Osteoblast (primary cell): Measurements from ENCODE around the gene FADS2. TPM values are rescaled to one million over a fixed set of nuclear protein-coding genes. Genes with fewer than 3 reads are reported as not detected.

Experiments used
- DNase-seq: peaks from one replicate; pipeline ENCODE4 v3.0.0; 2011; ENCODE audit warnings: low spot score, mixed read lengths; ENCODE audit not compliant: insufficient read length; ENCODE audit errors: missing footprints
- H2AFZ ChIP-seq: 2 replicates; pipeline ENCODE4 v1.6.0; 2011; ENCODE audit warnings: mild to moderate bottlenecking, low read length
- H3K27ac ChIP-seq: 2 replicates; pipeline ENCODE4 v1.5.1; 2011; ENCODE audit warnings: mild to moderate bottlenecking, low read depth, low read length, moderate library complexity
- H3K27me3 ChIP-seq: 2 replicates; pipeline ENCODE4 v1.6.0; 2012; ENCODE audit warnings: mild to moderate bottlenecking, control low read depth, inconsistent platforms, low read length, moderate library complexity; ENCODE audit not compliant: insufficient read depth
- H3K36me3 ChIP-seq: 2 replicates; pipeline ENCODE4 v1.5.1; 2011; ENCODE audit warnings: mild to moderate bottlenecking, low read length, control low read depth, moderate library complexity; ENCODE audit not compliant: insufficient read depth
- H3K4me1 ChIP-seq: 2 replicates; pipeline ENCODE4 v1.5.1; 2011; ENCODE audit warnings: mild to moderate bottlenecking, low read length, control low read depth, moderate library complexity; ENCODE audit not compliant: insufficient read depth
- H3K4me2 ChIP-seq: 2 replicates; pipeline ENCODE4 v1.6.0; 2011; ENCODE audit warnings: mild to moderate bottlenecking, low read length; ENCODE audit not compliant: insufficient read depth
- H3K4me3 ChIP-seq: fragments of 200-600 bp; sonication (generic); 3 replicates; pipeline ENCODE4 v1.5.1; 2012; ENCODE audit warnings: mild to moderate bottlenecking, low read length, inconsistent platforms; ENCODE audit not compliant: insufficient read depth
- H3K79me2 ChIP-seq: 2 replicates; pipeline ENCODE4 v1.6.0; 2012; ENCODE audit warnings: mild to moderate bottlenecking, low read length, control low read depth, inconsistent platforms; ENCODE audit not compliant: insufficient read depth
- H3K9me3 ChIP-seq: 2 replicates; pipeline ENCODE4 v1.5.1; 2011; ENCODE audit warnings: low read depth, low read length, control low read depth
- H4K20me1 ChIP-seq: 2 replicates; pipeline ENCODE4 v1.6.0; 2012; ENCODE audit warnings: mild to moderate bottlenecking, low read length, control low read depth; ENCODE audit not compliant: insufficient read depth
- CTCF ChIP-seq: IDR thresholded peaks from 2 replicates; pipeline ENCODE4 v1.5.1; 2011; ENCODE audit warnings: mild to moderate bottlenecking, low read depth, low read length, moderate library complexity; ENCODE audit errors: extremely low read depth
- total RNA-seq: library from RNA; depleted of rRNA; stranded (reverse); fragments of >200 nt; gene quantifications from 2 replicates; pipeline ENCODE4 v1.2.3, GENCODE V29; 2012

FADS2 gene
- total RNA-seq, 1 donor, result 275 TPM

GRCh38 chr11:61800331-61801281 is 27.5 kb upstream of the FADS2 start:
- Histone ChIP-seq H3K4me3 (no peak overlapping the region), H3K36me3 (peaks cover 34% of the 10 kb centered on the region), H3K79me2 (peaks cover 49% of the 10 kb centered on the region), H3K4me1 (peaks cover 11% of the 10 kb centered on the region), H3K27ac (no peak overlapping the region), H3K9me3 (no peaks in the 10 kb centered on the region), H4K20me1 (no peaks in the 10 kb centered on the region), H3K4me2 (no peak overlapping the region), H2AFZ (no peak overlapping the region), H3K27me3 (no peaks in the 10 kb centered on the region)
- peak; percentile 73 for DNase-seq
- no peak for TF ChIP-seq CTCF

- H3K27me3 ChIP-seq, result no peaks in the 10 kb centered on the region
- peaks cover 36% of the 10 kb centered on the region for H3K36me3 ChIP-seq
- TF ChIP-seq CTCF, result no peak
- H3K9me3 ChIP-seq, result no peaks in the 10 kb centered on the region
- H3K79me2 ChIP-seq, result peaks cover 34% of the 10 kb centered on the region
- no peak overlapping the region for H3K4me2 ChIP-seq
- H2AFZ ChIP-seq, result no peak overlapping the region
- no peak overlapping the region for H3K27ac ChIP-seq
- no peaks in the 10 kb centered on the region for H4K20me1 ChIP-seq
- DNase-seq, result no peak
- peaks cover 11% of the 10 kb centered on the region for H3K4me1 ChIP-seq
- no peak overlapping the region for H3K4me3 ChIP-seq
Observed at GRCh38 chr11:61802605-61803004, 25.5 kb upstream of the FADS2 start.

- TF ChIP-seq CTCF, result no peak
- Histone ChIP-seq H3K4me2 (no peak overlapping the region), H3K27me3 (no peaks in the 10 kb centered on the region), H3K4me3 (no peak overlapping the region), H3K27ac (no peak overlapping the region), H2AFZ (no peak overlapping the region), H3K4me1 (peaks cover 11% of the 10 kb centered on the region), H4K20me1 (no peaks in the 10 kb centered on the region), H3K9me3 (no peaks in the 10 kb centered on the region), H3K79me2 (peaks cover 25% of the 10 kb centered on the region), H3K36me3 (peaks cover 46% of the 10 kb centered on the region)
- DNase-seq, result peak; percentile 76
Observed at GRCh38 chr11:61803889-61804647, 24.0 kb upstream of the FADS2 start.

GRCh38 chr11:61805146-61805545 is 23.0 kb upstream of the FADS2 start:
- H3K36me3 ChIP-seq, result peaks cover 51% of the 10 kb centered on the region
- H3K79me2 ChIP-seq, result peaks cover 16% of the 10 kb centered on the region
- peaks cover 11% of the 10 kb centered on the region for H3K4me1 ChIP-seq
- no peak overlapping the region for H3K4me2 ChIP-seq
- no peak for TF ChIP-seq CTCF
- no peak for DNase-seq
- H3K27me3 ChIP-seq, result no peaks in the 10 kb centered on the region
- no peaks in the 10 kb centered on the region for H3K9me3 ChIP-seq
- no peak overlapping the region for H2AFZ ChIP-seq
- H3K4me3 ChIP-seq, result no peak overlapping the region
- H4K20me1 ChIP-seq, result no peaks in the 10 kb centered on the region
- H3K27ac ChIP-seq, result no peak overlapping the region
